Mesenchymal stem cell (in vitro differentiated cells and primary cell): ENCODE measurements around the gene SLC25A25.

Source experiments
- DNase-seq: peaks from one replicate; pipeline ENCODE4 v3.0.0-alpha.2; 2013
- H2AFZ ChIP-seq: one replicate; pipeline ENCODE4 v1.6.1; 2013; ENCODE audit warnings: low read depth, mild to moderate bottlenecking, control low read depth, inconsistent platforms, low read length, moderate library complexity
- H2AK5ac ChIP-seq: 2 replicates; pipeline ENCODE4 v1.6.1; 2013; ENCODE audit warnings: low read length, moderate library complexity, mild to moderate bottlenecking, inconsistent platforms; ENCODE audit not compliant: severe bottlenecking
- H2BK120ac ChIP-seq: one replicate; pipeline ENCODE4 v1.6.1; 2013; ENCODE audit warnings: low read depth, mild to moderate bottlenecking, inconsistent platforms, low read length, moderate library complexity
- H2BK12ac ChIP-seq, 2 experiments: one replicate each; pipeline ENCODE4 v1.6.1; 2013; ENCODE audit warnings: inconsistent platforms in 2 of 2, low read length in 2 of 2, mild to moderate bottlenecking in 2 of 2, moderate library complexity in 2 of 2, control low read depth in 1 of 2
- H2BK15ac ChIP-seq: one replicate; pipeline ENCODE4 v1.6.1; 2013; ENCODE audit warnings: mild to moderate bottlenecking, low read depth, inconsistent platforms; ENCODE audit not compliant: poor library complexity, severe bottlenecking
- H2BK5ac ChIP-seq: 2 replicates; pipeline ENCODE4 v1.6.1; 2013; ENCODE audit warnings: low read depth, mild to moderate bottlenecking, low read length, control low read depth, inconsistent platforms; ENCODE audit not compliant: poor library complexity, severe bottlenecking
- H3K14ac ChIP-seq, 2 experiments: one replicate each; pipeline ENCODE4 v1.6.1; 2013; ENCODE audit warnings: inconsistent platforms in 2 of 2, low read length in 2 of 2, control low read depth in 1 of 2, mild to moderate bottlenecking in 1 of 2, moderate library complexity in 1 of 2
- H3K18ac ChIP-seq, 2 experiments: one replicate each; pipeline ENCODE4 v1.6.1; 2013; ENCODE audit warnings: inconsistent platforms in 2 of 2, low read length in 2 of 2, control low read depth in 1 of 2, low read depth in 1 of 2, mild to moderate bottlenecking in 1 of 2
- H3K23ac ChIP-seq, 2 experiments: one replicate each; pipeline ENCODE4 v1.6.1; 2013; ENCODE audit warnings: inconsistent platforms in 2 of 2, low read length in 2 of 2, mild to moderate bottlenecking in 2 of 2, moderate library complexity in 2 of 2, control low read depth in 1 of 2
- H3K27ac ChIP-seq: 2 replicates; pipeline ENCODE4 v1.5.1; 2013; ENCODE audit warnings: mild to moderate bottlenecking, moderate library complexity, low read length, control low read depth, inconsistent platforms; ENCODE audit not compliant: poor library complexity, severe bottlenecking
- H3K27me3 ChIP-seq, 2 experiments: 2 replicates each; pipeline versions ENCODE4 v1.6.1 to v1.7.0; 2013; ENCODE audit warnings: low read length in 2 of 2, mild to moderate bottlenecking in 2 of 2, moderate library complexity in 2 of 2, control low read depth in 1 of 2, inconsistent platforms in 1 of 2; ENCODE audit not compliant: control insufficient read depth in 1 of 2, insufficient read depth in 1 of 2
- H3K36me3 ChIP-seq, 2 experiments: 2 replicates each; pipeline versions ENCODE4 v1.6.1 to v1.7.0; 2013; ENCODE audit warnings: low read length in 2 of 2, control low read depth in 1 of 2, inconsistent platforms in 1 of 2, low read depth in 1 of 2, mild to moderate bottlenecking in 1 of 2; ENCODE audit not compliant: insufficient read depth in 2 of 2, control insufficient read depth in 1 of 2
- H3K4ac ChIP-seq, 2 experiments: one replicate each; pipeline ENCODE4 v1.6.1; 2013; ENCODE audit warnings: inconsistent platforms in 2 of 2, low read length in 2 of 2, mild to moderate bottlenecking in 2 of 2, moderate library complexity in 2 of 2, control low read depth in 1 of 2, low read depth in 1 of 2
- H3K4me1 ChIP-seq: 2 replicates; pipeline ENCODE4 v1.6.1; 2013; ENCODE audit warnings: low read depth, low read length, control low read depth; ENCODE audit not compliant: control insufficient read depth, insufficient read depth
- H3K4me2 ChIP-seq: 2 replicates; pipeline ENCODE4 v1.6.1; 2013; ENCODE audit warnings: low read length, mild to moderate bottlenecking, inconsistent platforms; ENCODE audit not compliant: poor library complexity, severe bottlenecking
- H3K4me3 ChIP-seq, 2 experiments: 2 replicates each; pipeline versions ENCODE4 v1.5.1 to v1.7.0; 2013; ENCODE audit warnings: low read length in 2 of 2, mild to moderate bottlenecking in 2 of 2, control low read depth in 1 of 2, low read depth in 1 of 2; ENCODE audit not compliant: insufficient read depth in 1 of 2
- H3K79me1 ChIP-seq: replicated peaks from 2 replicates; pipeline ENCODE4 v1.6.1; 2013; ENCODE audit warnings: mild to moderate bottlenecking, control low read depth, low read length, inconsistent platforms; ENCODE audit not compliant: poor library complexity, severe bottlenecking
- H3K9ac ChIP-seq: 2 replicates; pipeline ENCODE4 v1.7.0; 2013; ENCODE audit warnings: mild to moderate bottlenecking, low read length, moderate library complexity
- H3K9me3 ChIP-seq: 2 replicates; pipeline ENCODE4 v1.7.0; 2013; ENCODE audit warnings: mild to moderate bottlenecking, low read length; ENCODE audit not compliant: control insufficient read depth
- H4K8ac ChIP-seq: one replicate; pipeline ENCODE4 v1.6.1; 2013; ENCODE audit warnings: inconsistent platforms, mild to moderate bottlenecking, low read length, moderate library complexity
- H4K91ac ChIP-seq: one replicate; pipeline ENCODE4 v1.6.1; 2013; ENCODE audit warnings: mild to moderate bottlenecking, low read length, inconsistent platforms
- WGBS: methylation state at CpG from one replicate; pipeline ENCODE4 v1.1.7; 2013; ENCODE audit warnings: mixed read lengths; 5-methylcytosine and 5-hydroxymethylcytosine counted together

The SLC25A25 gene

GRCh38 chr9:128142061-128142460, 74.0 kb downstream of the SLC25A25 start:
- 75% methylated on average over 4 of the region's 4 CpGs for WGBS
- Histone ChIP-seq H3K4ac (no peak overlapping the region), H3K36me3 (no peaks in the 10 kb centered on the region), H3K9ac (no peak overlapping the region), H2BK15ac (no peak overlapping the region), H3K4me1 (peaks cover 14% of the 10 kb centered on the region), H2AFZ (no peak overlapping the region), H3K27me3 (peaks cover 0 to 18% of the 10 kb centered on the region in 2 experiments), H2AK5ac (no peak overlapping the region), H4K8ac (no peak overlapping the region), H3K14ac (no peak overlapping the region), H3K27ac (no peak overlapping the region), H3K23ac (no peak overlapping the region), H3K4me2 (no peak overlapping the region), H2BK12ac (no peak overlapping the region), H3K18ac (no peak overlapping the region), H4K91ac (no peak overlapping the region), H3K79me1 (no peaks in the 10 kb centered on the region), H2BK120ac (no peak overlapping the region), H3K4me3 (no peak overlapping the region), H2BK5ac (no peak overlapping the region), H3K9me3 (no peaks in the 10 kb centered on the region)
- DNase-seq: no peak

- H3K18ac ChIP-seq: no peak overlapping the region
- peaks cover 0 to 13% of the 10 kb centered on the region in 2 experiments for H3K27me3 ChIP-seq
- no peak overlapping the region for H3K4me3 ChIP-seq
- WGBS: no CpG with 5 or more reads among the region's 2 CpGs
- H2BK12ac ChIP-seq: no peak overlapping the region
- no peak overlapping the region for H2AK5ac ChIP-seq
- H3K4me1 ChIP-seq: peaks cover 9% of the 10 kb centered on the region
- no peak overlapping the region for H2BK5ac ChIP-seq
- H4K8ac ChIP-seq: no peak overlapping the region
- H2AFZ ChIP-seq: no peak overlapping the region
- no peak overlapping the region for H3K4me2 ChIP-seq
- no peak overlapping the region for H3K23ac ChIP-seq
- H3K4ac ChIP-seq: no peak overlapping the region
- H3K9me3 ChIP-seq: no peaks in the 10 kb centered on the region
- H3K27ac ChIP-seq: no peak overlapping the region
- no peaks in the 10 kb centered on the region for H3K79me1 ChIP-seq
- no peak overlapping the region for H4K91ac ChIP-seq
- DNase-seq: no peak
- H3K14ac ChIP-seq: no peak overlapping the region
- no peak overlapping the region for H2BK120ac ChIP-seq
- H3K36me3 ChIP-seq: no peaks in the 10 kb centered on the region
- no peak overlapping the region for H3K9ac ChIP-seq
- H2BK15ac ChIP-seq: no peak overlapping the region
These were observed 74.6 kb downstream of the SLC25A25 start for GRCh38 chr9:128142596-128142995.

DNA sequence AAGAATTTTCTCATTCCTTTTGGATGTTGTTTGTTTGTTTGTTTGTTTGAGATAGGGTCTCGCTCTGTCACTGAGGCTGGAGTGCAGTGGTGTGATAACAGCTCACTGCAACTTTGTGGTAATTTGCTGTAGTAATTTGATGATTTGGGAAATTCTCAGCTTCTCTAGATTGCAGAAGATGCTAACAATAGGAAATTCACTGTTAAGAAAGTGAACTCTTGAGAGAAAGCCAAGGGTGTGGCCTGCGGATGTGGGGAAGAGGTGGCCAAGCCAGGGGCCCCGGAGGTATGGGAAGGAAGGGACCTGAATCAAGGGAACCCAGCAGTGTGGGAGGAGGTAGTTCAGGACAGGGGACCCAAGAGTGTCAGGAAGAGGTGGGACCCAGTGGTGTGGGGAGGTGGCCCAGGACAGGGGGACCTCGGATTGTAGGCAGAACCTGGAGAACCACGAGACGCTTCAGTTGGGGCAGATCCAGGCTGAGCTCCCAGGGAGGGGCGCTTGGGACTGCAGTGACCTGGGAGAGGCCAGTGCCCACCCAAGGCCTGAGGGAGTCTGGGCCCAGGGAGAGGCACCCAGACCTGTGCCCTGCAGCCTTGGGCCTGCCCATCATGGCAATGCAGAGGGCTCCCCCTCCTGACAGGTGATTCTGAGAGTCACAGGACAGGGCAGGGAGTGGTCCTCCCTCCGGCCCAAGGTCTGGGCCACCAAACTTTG, 75.7 kb downstream of the SLC25A25 start:
- H3K23ac ChIP-seq: no peak overlapping the region
- H4K8ac ChIP-seq: no peak overlapping the region
- H3K36me3 ChIP-seq: no peaks in the 10 kb centered on the region
- H2BK15ac ChIP-seq: no peak overlapping the region
- no peaks in the 10 kb centered on the region for H3K9me3 ChIP-seq
- H2AFZ ChIP-seq: no peak overlapping the region
- H2BK120ac ChIP-seq: no peak overlapping the region
- H3K27ac ChIP-seq: no peak overlapping the region
- no peak overlapping the region for H2BK5ac ChIP-seq
- no peak overlapping the region for H3K9ac ChIP-seq
- no peak overlapping the region for H3K4me3 ChIP-seq
- no peak overlapping the region for H3K18ac ChIP-seq
- H3K4ac ChIP-seq: no peak overlapping the region
- no peak overlapping the region for H2AK5ac ChIP-seq
- no peak overlapping the region for H2BK12ac ChIP-seq
- peaks cover 0 to 16% of the 10 kb centered on the region in 2 experiments for H3K27me3 ChIP-seq
- no peak overlapping the region for H3K4me2 ChIP-seq
- H3K79me1 ChIP-seq: no peaks in the 10 kb centered on the region
- H3K4me1 ChIP-seq: peaks cover 2% of the 10 kb centered on the region
- H3K14ac ChIP-seq: no peak overlapping the region
- H4K91ac ChIP-seq: no peak overlapping the region
- no peak for DNase-seq
- WGBS: 87% methylated on average over 8 of the region's 8 CpGs

DNA sequence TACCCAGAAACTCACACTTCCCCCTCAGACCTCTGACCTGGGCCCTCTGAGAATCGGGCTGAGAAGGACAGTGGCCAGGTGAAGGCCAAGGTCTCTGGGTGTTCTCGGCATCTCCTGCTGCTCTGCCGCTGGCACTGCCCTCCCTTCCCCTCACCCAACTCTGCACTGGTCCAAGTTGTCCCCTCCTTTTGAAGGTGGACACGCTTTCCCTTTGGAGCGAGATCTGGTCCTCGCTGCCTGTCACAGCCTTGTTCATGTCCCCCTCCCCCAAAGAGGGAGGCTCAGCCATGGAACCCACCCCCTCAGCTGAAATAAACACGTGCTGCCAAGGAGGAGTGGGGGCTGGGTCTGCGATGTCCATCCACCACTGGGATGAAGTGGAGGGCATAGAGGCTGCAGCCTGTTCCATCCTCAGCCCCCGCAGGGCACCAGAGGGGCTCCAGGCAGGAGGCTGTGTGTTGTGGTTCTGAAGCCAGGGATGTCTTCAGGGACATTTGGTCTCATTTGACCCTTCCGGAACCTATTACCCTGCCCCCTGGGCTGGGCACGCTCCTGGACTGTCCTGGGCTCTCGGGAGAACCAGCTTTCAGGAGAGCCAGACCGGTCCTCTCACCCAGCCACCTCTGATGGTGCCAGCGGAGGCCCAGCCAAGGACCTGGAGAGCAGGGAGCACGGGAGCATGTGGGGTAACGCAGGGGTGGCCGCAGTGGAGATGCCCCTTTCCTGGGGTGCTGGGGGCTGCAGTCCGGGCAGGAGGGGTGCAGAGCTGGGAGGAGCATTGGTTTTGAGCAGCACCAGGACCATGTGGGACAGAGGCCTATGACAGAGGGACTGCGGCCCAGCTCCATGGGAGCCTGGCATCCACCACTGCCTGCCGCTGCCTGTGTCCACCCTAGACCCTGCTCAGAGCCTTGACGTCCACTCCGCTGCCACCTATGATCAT, 76.5 kb downstream of the SLC25A25 start:
- Histone ChIP-seq H3K79me1 (no peaks in the 10 kb centered on the region), H3K36me3 (no peaks in the 10 kb centered on the region), H3K18ac (no peak overlapping the region), H3K4me3 (no peak overlapping the region), H3K9me3 (no peaks in the 10 kb centered on the region), H3K14ac (peak overlapping the region in 1 of 2 experiments; percentile 9), H4K91ac (no peak overlapping the region), H3K4me2 (no peak overlapping the region), H3K27me3 (peaks cover 0 to 18% of the 10 kb centered on the region in 2 experiments), H3K23ac (no peak overlapping the region), H2BK15ac (no peak overlapping the region), H3K4ac (no peak overlapping the region), H3K9ac (no peak overlapping the region), H3K4me1 (peaks cover 2% of the 10 kb centered on the region), H3K27ac (no peak overlapping the region), H2BK12ac (no peak overlapping the region), H2BK5ac (no peak overlapping the region), H2AFZ (no peak overlapping the region), H2AK5ac (no peak overlapping the region), H2BK120ac (no peak overlapping the region), H4K8ac (no peak overlapping the region)
- 85% methylated on average over 20 of the region's 22 CpGs for WGBS
- DNase-seq: no peak
